Heart left ventricle (tissue), 16 donors: Measurements from ENCODE around the gene C8G. TPM values are rescaled to one million over a fixed set of nuclear protein-coding genes. Genes with fewer than 3 reads are reported as not detected.

Experiments used
- ATAC-seq, 4 donors: fragments of 200-7000 bp; cut with Tn5 transposase; one replicate each; pipeline ENCODE4 v1.9.1; 2020 to 2022; ENCODE audit warnings: moderate library complexity in 4 of 4, mild to moderate bottlenecking in 3 of 4, moderate number of reproducible peaks in 1 of 4
- DNase-seq, 5 donors: peaks; one replicate each; pipeline ENCODE4 v3.0.0-alpha.2; 2020
- H3K27ac ChIP-seq, 12 donors: fragments of 200-600 bp; sonication (generic) in 4 of 12; one replicate each; pipeline versions ENCODE4 v1.5.0 to v1.8.0; 2016 to 2022; ENCODE audit warnings: mild to moderate bottlenecking in 2 of 12
- H3K27me3 ChIP-seq, 9 donors: fragments of 200-600 bp; sonication (generic) in 2 of 9; one replicate each; pipeline versions ENCODE4 v1.5.1 to v1.8.0; 2016 to 2022; ENCODE audit warnings: mild to moderate bottlenecking in 3 of 9
- H3K36me3 ChIP-seq, 9 donors: fragments of 200-600 bp; sonication (generic) in 2 of 9; one replicate each; pipeline versions ENCODE4 v1.5.0 to v1.8.0; 2018 to 2022; ENCODE audit warnings: mild to moderate bottlenecking in 2 of 9
- H3K4me1 ChIP-seq, 12 donors: fragments of 200-600 bp; sonication (generic) in 4 of 12; one replicate each; pipeline versions ENCODE4 v1.5.0 to v1.8.0; 2016 to 2022; ENCODE audit warnings: mild to moderate bottlenecking in 3 of 12
- H3K4me3 ChIP-seq, 12 donors: fragments of 200-600 bp; sonication (generic) in 4 of 12; one replicate each; pipeline versions ENCODE4 v1.5.0 to v1.8.0; 2017 to 2022; ENCODE audit warnings: mild to moderate bottlenecking in 9 of 12, moderate library complexity in 4 of 12
- H3K9me3 ChIP-seq, 12 donors: fragments of 200-600 bp; sonication (generic) in 4 of 12; one replicate each; pipeline versions ENCODE4 v1.5.0 to v1.8.0; 2016 to 2022; ENCODE audit warnings: mild to moderate bottlenecking in 1 of 12
- POLR2A ChIP-seq, 2 donors: fragments of 450-650 bp; IDR thresholded peaks; one replicate each; pipeline ENCODE4 v1.6.1; 2017; ENCODE audit warnings: antibody characterized with exemption in 2 of 2, mild to moderate bottlenecking in 2 of 2, moderate library complexity in 2 of 2
- WGBS, 4 donors: extraction: QIAGEN DNeasy Blood & Tissue Kit in 2 of 4; methylation state at CpG; one replicate each; pipeline versions ENCODE4 v1.1.5 to v1.1.7; 2013 to 2018; 5-methylcytosine and 5-hydroxymethylcytosine counted together
- intact Hi-C, 10 donors: fragments of 100-400 bp; cut with DNase I; formaldehyde crosslinking; loops; one replicate each; pipeline versions ENCODE4 v1.11.1 to v1.14.2; 2022
- polyA plus RNA-seq, 2 donors: library from polyadenylated mRNA; stranded (reverse); fragments of 200-250 nt; gene quantifications; one replicate each; pipeline ENCODE4 v1.2.3, GENCODE V29; 2013
- total RNA-seq, 9 donors: library from RNA; depleted of rRNA in 2 of 9; stranded (reverse); fragments of >200 nt in 2 of 9; fragmentation: NEBNext Ultra II Directional in 3 of 9; extraction: Animal tissue kit (Norgen Biotek cat#: 25700) in 3 of 9; gene quantifications; one replicate each; pipeline versions ENCODE4 v1.1.0 to v1.2.4, GENCODE V29; 2016 to 2023
- TF ChIP-seq, protein P1 (sequence below), 12 donors: fragments of 200-600 bp; sonication (generic) in 4 of 12; IDR thresholded peaks; one replicate each; pipeline versions ENCODE4 v1.5.0 to v1.8.0; 2018 to 2022; ENCODE audit warnings: antibody characterized with exemption in 12 of 12, mild to moderate bottlenecking in 5 of 12
- donor health status: ischemic (EF 13 %, LVEDD 7.1; RV severe dilation, severe dysfunction).
- donor health status: healthy with polysubstance abuse.
- donor health status: DM: no; HTN: yes; CAD: no.
- donor health status: DM: no; HTN: no; CAD: no.
- donor health status: ischemic (EF 25% LVEDD 6.9; RV normal size, moderate dysfunction).
- donor health status: ischemic (EF 25% LVEDD 5.7; RV mildly dilated, moderate dysfunction).
- donor health status: healthy.
- donor health status: DM: yes; HTN: yes; CAD: no.
- donor health status: ischemic (EF 35%, LVEDD 5.7; RV mildly dilated, moderate dysfunction).
- donor health status: nonischemic (EF 11% LVEDD 7.7; RV severe dilation, severe dysfunction).
- donor health status: DM: yes; HTN: yes; CAD: no.
- donor health status: PGD.
- donor health status: ischemic (EF 29% LVEDD 5.4; RV normal size, mild dysfunction).
- donor health status: nonischemic (EF 23%, LVEDD 6.1; RV moderate dilation, normal function).

Gene C8G
- total and polyA plus RNA-seq, 11 donors: 1.0 to 3.7 (median 1.5) TPM; not detected in 2

GRCh38 chr9:136991993-136992818, 47.2 kb downstream of the C8G start, which contains the start of gene PAXX:
PAXX (plus strand) TSS chr9:136992422; CDS start chr9:136992444, 22 bp downstream.
- Histone ChIP-seq H3K27ac (peak within 1 kb of the TSS; percentile 8 to 91 (median 87)), H3K4me1 (peaks cover 3 to 55% (median 31%) of the 10 kb centered on the region in 12 donors), H3K4me3 (peak within 1 kb of the TSS; percentile 60 to 98 (median 82)), H3K27me3 (peaks cover 0 to 28% (median 0%) of the 10 kb centered on the region in 9 donors), H3K36me3 (peaks cover 0 to 9% (median 3%) of the 10 kb centered on the region in 9 donors), H3K9me3 (peaks cover 0 to 10% (median 0%) of the 10 kb centered on the region in 12 donors)
- intact Hi-C loops: loop anchor here in 5 of 10 donors (1.0 to 5.0 kb wide), 4 partner anchors 35 to 48 kb away; partner anchors contain the start of genes C8G (in 3 of the 5), ABCA2 (in 1 of the 5), FBXW5 (in 1 of the 5) and LCN12 (in 1 of the 5)
- 0 to 1% (median 1%) methylated on average over 11 to 92 of the region's 92 CpGs for WGBS, 4 donors
- ATAC-seq (peak; percentile 89 to 94 (median 94)), DNase-seq (peak; percentile 94 to 97 (median 95))
- peak in 1 of 2 donors; percentile 47 for TF ChIP-seq POLR2A (IDR thresholded peaks at IDR 0.05)
- TF ChIP-seq, protein P1, sequence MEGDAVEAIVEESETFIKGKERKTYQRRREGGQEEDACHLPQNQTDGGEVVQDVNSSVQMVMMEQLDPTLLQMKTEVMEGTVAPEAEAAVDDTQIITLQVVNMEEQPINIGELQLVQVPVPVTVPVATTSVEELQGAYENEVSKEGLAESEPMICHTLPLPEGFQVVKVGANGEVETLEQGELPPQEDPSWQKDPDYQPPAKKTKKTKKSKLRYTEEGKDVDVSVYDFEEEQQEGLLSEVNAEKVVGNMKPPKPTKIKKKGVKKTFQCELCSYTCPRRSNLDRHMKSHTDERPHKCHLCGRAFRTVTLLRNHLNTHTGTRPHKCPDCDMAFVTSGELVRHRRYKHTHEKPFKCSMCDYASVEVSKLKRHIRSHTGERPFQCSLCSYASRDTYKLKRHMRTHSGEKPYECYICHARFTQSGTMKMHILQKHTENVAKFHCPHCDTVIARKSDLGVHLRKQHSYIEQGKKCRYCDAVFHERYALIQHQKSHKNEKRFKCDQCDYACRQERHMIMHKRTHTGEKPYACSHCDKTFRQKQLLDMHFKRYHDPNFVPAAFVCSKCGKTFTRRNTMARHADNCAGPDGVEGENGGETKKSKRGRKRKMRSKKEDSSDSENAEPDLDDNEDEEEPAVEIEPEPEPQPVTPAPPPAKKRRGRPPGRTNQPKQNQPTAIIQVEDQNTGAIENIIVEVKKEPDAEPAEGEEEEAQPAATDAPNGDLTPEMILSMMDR (IDR thresholded peaks at IDR 0.05): no peak

- ATAC-seq (no peak), DNase-seq (no peak)
- TF ChIP-seq POLR2A (IDR thresholded peaks at IDR 0.05): no peak
- H3K9me3 ChIP-seq: peaks cover 0 to 10% (median 0%) of the 10 kb centered on the region in 12 donors
- WGBS, 4 donors: 6 to 83% (median 50%) methylated on average over 6 to 18 of the region's 18 CpGs
- intact Hi-C loops: loop anchor here in 5 of 10 donors (1.0 to 5.0 kb wide), 4 partner anchors 34 to 49 kb away; partner anchors contain the start of genes C8G (in 3 of the 5), ABCA2 (in 1 of the 5), FBXW5 (in 1 of the 5) and LCN12 (in 1 of the 5)
- peak overlapping the region in 11 of 12 donors; percentile 78 to 91 (median 86) for H3K27ac ChIP-seq
- H3K36me3 ChIP-seq: peaks cover 0 to 9% (median 3%) of the 10 kb centered on the region in 9 donors
- H3K4me1 ChIP-seq: peaks cover 3 to 55% (median 31%) of the 10 kb centered on the region in 12 donors
- H3K27me3 ChIP-seq: peaks cover 0 to 28% (median 0%) of the 10 kb centered on the region in 9 donors
- peak overlapping the region; percentile 60 to 98 (median 82) for H3K4me3 ChIP-seq
Measured at GRCh38 chr9:136992819-136993369, 47.9 kb downstream of the C8G start.

DNA sequence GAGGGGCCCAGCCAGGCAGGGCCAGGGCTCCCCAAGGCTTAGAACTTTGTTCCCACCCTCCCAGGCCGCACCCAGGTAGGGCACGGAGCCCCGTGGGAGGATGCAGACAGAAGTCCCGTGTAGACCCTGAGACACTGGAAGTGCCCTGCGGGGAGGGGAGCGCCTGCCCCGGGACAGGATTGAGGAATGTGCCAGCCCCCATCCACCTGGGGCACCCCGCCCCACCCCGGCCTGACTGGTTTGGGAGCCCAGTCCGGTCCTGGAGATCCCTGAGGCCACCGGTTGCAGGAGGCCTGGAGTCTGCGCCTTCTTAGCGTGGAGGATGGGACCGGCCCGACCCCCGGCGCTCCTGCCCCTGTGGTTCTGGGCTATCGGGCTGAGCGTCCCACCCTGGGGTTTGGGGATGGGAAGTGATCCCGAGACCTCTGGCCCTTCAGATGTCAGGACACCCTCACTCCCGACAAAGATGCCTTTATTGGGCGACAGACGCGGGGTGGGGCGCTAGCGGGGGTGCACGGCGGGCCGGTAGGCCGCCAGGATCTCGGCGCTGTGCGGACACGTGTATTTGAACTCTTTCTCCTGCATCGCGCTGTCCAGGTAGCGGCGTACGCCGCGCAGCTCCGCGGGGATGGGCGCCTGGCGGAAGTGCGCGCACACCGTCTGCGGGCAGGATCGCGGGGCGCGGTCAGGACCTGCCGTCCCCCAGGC, 49.3 kb downstream of the C8G start:
- WGBS, 4 donors: 62 to 78% (median 66%) methylated on average over 49 to 54 of the region's 54 CpGs
- Histone ChIP-seq H3K4me1 (peaks cover 3 to 67% (median 31%) of the 10 kb centered on the region in 12 donors), H3K36me3 (peaks cover 0 to 9% (median 3%) of the 10 kb centered on the region in 9 donors), H3K4me3 (peak overlapping the region in 9 of 12 donors; percentile 14 to 53 (median 37)), H3K27me3 (peaks cover 0 to 28% (median 0%) of the 10 kb centered on the region in 9 donors), H3K27ac (peak overlapping the region in 2 of 12 donors; percentile 76 to 85), H3K9me3 (peaks cover 0 to 10% (median 0%) of the 10 kb centered on the region in 12 donors)
- DNase-seq (no peak), ATAC-seq (no peak)
- TF ChIP-seq, protein P1 (IDR thresholded peaks at IDR 0.05): no peak
- TF ChIP-seq POLR2A (IDR thresholded peaks at IDR 0.05): no peak
- intact Hi-C loops: loop anchor here in 4 of 10 donors (5.0 kb wide), 3 partner anchors 33 to 47 kb away; partner anchors contain the start of genes C8G (in 3 of the 4), ABCA2 (in 1 of the 4) and LCN12 (in 1 of the 4)

DNA sequence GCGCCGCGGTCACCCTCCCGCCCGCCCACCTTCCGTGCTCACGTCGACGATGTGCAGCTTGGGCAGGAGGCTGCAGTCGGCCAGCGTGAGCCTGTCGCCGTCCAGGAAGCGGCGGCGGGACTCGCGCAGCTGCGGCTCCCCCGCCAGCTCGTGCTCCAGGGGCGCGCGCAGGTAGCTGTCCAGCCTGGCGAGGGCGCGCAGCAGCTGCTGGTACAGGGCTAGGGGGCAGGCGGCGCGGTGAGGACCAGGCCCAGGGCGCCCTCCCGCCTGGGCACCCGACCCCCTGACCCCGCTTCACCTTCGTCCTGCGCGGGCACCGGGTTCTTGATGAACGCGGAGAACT, 49.8 kb downstream of the C8G start:
- peaks cover 0 to 9% (median 3%) of the 10 kb centered on the region in 9 donors for H3K36me3 ChIP-seq
- H3K9me3 ChIP-seq: peaks cover 0 to 10% (median 0%) of the 10 kb centered on the region in 12 donors
- H3K4me1 ChIP-seq: peaks cover 3 to 72% (median 31%) of the 10 kb centered on the region in 12 donors
- WGBS, 4 donors: 21 to 59% (median 34%) methylated on average over 29 to 40 of the region's 40 CpGs
- intact Hi-C loops: loop anchor here in 5 of 10 donors (5.0 kb wide), 3 partner anchors 32 to 48 kb away; partner anchors contain the start of genes C8G (in 4 of the 5), ABCA2 (in 1 of the 5) and LCN12 (in 1 of the 5)
- no peak for DNase-seq
- ATAC-seq: no peak
- H3K4me3 ChIP-seq: peak overlapping the region in 11 of 12 donors; percentile 14 to 53 (median 35)
- peak overlapping the region in 6 of 12 donors; percentile 35 to 77 (median 64) for H3K27ac ChIP-seq
- H3K27me3 ChIP-seq: peaks cover 0 to 28% (median 0%) of the 10 kb centered on the region in 9 donors
- TF ChIP-seq, protein P1 (IDR thresholded peaks at IDR 0.05): no peak
- no peak for TF ChIP-seq POLR2A (IDR thresholded peaks at IDR 0.05)
